Measurements from ENCODE around the gene KIF2A.

DNA sequence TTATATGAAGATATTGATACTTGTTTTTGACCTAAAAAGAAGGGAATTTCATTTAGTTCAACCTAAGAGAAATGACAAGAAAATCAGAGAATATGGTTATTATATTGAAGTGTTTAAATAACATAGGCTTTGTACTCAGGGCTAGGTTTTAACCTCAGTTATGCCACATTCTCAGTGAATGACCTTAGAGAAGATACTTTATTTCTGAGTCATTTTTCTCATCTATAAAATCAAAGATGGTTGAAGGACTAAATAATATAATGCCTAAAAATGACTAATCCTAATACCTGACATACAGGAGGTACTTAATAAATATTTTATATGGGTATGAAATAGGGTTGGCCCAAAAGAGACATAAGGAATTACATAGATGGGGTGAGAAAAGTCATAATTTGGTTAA is 65.4 kb downstream of the KIF2A start:
- TF ChIP-seq REST (IDR thresholded peaks at IDR 0.05; ENCODE audit: insufficient read depth in 1 of 2, low read depth in 2 of 2, low read length in 2 of 2) (no peak), POLR2AphosphoS5 (IDR thresholded peaks at IDR 0.05; ENCODE audit: low read depth, low read length) (no peak), SIN3A (IDR thresholded peaks at IDR 0.05; ENCODE audit: borderline replicate concordance, insufficient read depth, low read length) (no peak), FOXP2 (optimal IDR thresholded peaks at IDR 0.05; ENCODE audit: borderline replicate concordance, extremely low read depth, extremely low read length, insufficient read depth) (no peak), TAF1 (IDR thresholded peaks at IDR 0.05; ENCODE audit: borderline replicate concordance, insufficient read depth, low read length) (no peak)
